HG02943 (cell line): ENCODE results near the gene SCN9A.
"Not testable (repeated sequence)": the region's sequence is repeated elsewhere in the genome, so short reads cannot be mapped to it uniquely, and the experiment has no call there.

ENCODE experiments used
- ATAC-seq: cut with Tn5 transposase; IDR thresholded peaks from one replicate; pipeline ENCODE4 v1.9.1; 2021; ENCODE audit warnings: mild to moderate bottlenecking, low read depth, moderate library complexity; ENCODE audit not compliant: unreplicated experiment

The SCN9A gene

GRCh38 chr2:166338831-166339339, 36.9 kb downstream of the SCN9A start:
- ATAC-seq: no peak

- ATAC-seq: no peak
Measured at GRCh38 chr2:166337932-166338331, 37.8 kb downstream of the SCN9A start.

DNA sequence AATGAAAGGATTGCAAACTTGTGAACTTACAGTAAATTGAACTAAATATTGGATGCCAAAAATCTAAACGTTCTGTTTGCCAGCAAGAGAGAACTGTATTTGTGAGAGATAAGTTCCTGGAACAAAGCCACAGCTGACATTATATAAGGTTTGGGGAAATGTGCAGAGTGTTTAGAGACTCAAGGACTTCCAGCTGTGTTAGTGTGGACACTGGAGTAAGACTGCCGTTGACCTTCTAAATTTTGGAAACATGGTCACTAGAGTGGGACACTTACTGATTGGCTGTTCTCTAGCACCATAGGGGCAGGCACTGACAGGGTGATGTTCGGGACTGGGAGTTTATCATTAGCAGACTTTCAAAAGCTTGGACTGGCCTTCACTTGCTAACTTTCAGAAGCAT, 40.5 kb downstream of the SCN9A start:
- no peak for ATAC-seq

GRCh38 chr2:166334805-166335204, 40.9 kb downstream of the SCN9A start:
- no peak for ATAC-seq

GRCh38 chr2:166333801-166334200, 41.9 kb downstream of the SCN9A start:
- ATAC-seq: no peak

DNA sequence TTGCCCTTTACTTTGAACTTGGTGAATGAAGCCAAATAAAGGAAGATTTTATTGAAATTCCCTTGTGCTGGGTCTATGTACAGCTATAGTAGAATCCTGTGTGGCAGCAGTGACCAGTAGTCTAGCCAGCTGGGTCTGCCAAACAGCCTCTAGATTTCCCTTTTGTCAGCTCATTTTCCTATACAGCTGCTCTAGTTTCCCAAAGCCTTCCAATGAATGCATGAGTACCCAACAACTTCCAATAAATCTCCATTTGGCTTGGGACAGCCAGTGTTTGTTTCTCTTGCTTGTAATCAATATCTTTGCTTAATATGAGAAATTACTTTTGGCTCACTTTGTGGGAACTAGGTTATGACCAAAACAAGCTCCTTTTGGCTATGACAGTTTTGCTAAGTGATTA, 43.6 kb downstream of the SCN9A start:
- ATAC-seq: no peak

DNA sequence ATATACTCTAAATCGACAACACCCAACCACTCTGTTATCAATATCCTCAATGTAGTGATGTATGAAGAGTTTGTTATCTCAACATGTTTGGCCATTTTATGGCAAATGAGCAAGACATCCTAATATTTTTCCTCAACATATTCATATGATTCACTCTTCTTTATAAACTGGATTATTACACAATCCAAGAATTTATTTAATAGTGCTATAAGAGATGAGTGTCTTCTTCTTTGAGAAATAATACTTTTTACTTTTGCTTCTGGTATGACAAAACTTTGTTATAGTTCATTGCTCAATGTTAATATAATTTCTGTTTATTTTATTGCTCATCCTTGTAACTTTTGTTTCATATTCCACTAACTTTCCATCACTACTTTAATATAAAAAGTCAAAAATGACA, 44.3 kb downstream of the SCN9A start:
- no peak for ATAC-seq

GRCh38 chr2:166329465-166329864, 46.3 kb downstream of the SCN9A start:
- ATAC-seq: no peak

DNA sequence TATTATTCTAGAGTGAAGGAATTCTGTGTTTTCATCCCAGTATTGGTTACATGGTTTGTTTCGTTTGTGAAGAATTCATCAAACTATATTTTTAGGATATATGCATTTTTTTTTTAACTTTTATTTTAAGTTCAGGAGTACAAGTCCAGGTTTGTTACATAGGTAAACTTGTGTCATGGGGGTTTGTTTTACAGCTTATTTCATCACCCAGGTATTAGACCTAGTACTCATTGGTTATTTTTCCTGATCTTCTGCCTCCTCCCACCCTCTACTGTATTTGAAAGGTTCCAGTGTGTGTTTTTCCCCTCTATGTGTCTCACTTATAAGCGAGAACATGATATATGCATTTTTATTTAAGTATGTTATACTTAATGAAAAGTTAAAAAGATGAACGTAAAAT, 47.6 kb downstream of the SCN9A start:
- no peak for ATAC-seq

DNA sequence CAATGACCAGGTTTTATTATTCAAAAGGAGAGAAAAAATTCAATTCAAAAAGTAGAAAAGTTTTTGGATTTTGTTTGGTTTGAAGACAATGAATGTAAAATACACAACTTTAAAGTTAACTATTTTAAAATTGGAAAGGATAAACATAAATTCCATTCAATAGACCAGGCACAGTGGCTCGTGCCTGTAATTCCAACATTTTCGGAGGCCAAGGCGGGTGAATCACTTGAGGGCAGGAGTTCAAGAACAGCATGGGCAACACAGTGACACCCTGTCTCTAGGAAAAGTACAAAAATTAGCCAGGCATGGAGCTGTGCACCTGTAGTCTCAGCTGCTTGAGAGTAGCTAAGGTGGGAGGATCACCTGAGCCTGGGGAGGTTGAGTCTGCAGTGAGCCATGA, 54.7 kb downstream of the SCN9A start:
- no peak for ATAC-seq

- no peak for ATAC-seq
Measured at GRCh38 chr2:166314022-166314759, 61.6 kb downstream of the SCN9A start.

DNA sequence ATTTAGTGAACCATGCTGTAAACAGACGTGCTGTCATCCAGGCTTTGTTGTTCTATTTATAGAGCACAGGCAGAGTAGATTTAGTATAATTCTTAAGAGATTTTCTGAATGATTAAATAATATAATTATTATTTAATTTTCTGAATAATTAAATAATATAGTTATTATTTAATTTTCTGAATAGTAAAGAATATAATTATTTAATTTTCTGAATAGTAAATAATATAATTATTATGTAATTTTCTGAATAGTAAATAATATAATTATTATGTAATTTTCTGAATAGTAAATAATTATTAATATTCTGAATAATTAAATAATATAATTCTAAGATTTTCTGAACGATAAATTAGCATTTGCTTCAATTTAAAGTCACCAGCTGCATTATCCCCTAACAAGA, 62.9 kb downstream of the SCN9A start:
- not testable (repeated sequence) for ATAC-seq

DNA sequence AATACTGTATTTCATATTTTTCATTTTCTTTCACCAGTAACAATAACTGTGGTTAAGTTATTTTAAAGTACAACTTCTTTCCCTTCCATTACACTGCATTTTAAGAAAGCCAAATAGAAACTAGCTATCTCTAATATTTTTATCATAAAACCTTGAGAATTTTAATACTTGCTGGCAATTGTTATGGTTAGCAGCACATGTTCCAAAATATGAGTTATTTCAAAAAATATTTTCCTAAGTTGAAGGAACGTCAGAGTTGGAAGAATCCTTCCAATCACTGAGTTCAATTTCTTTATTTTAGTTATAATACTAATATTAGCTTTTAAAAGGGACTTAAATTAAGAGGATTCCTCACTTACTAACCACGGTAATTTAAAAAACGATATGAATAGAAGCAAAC, 68.4 kb downstream of the SCN9A start:
- ATAC-seq: no peak

- no peak for ATAC-seq
Measured at GRCh38 chr2:166304656-166305055, 71.1 kb downstream of the SCN9A start.

- no peak for ATAC-seq
Measured at GRCh38 chr2:166302036-166302435, 73.7 kb downstream of the SCN9A start.

- no peak for ATAC-seq
Measured at GRCh38 chr2:166297951-166298350, 77.8 kb downstream of the SCN9A start.

DNA sequence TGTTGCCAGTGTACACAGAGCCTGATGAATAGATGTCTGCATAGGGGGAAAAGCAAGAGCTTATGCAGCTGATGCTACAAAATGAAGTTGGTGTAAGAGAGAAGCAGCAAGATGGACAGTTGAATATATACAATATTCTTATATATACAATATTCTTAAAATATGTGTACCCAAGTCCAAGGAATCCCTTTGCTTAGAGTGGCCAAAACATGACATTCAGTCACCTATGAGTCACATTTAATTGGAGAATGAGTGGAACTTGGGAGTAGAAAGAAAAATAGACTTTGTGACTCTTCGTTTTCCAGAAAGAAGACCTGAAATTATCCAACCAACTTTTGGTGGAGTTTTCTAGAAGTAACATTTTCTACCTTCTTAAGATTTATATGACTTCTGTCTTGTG, 81.8 kb downstream of the SCN9A start:
- no peak for ATAC-seq

- no peak for ATAC-seq
Measured at GRCh38 chr2:166285215-166285614, 90.5 kb downstream of the SCN9A start.

DNA sequence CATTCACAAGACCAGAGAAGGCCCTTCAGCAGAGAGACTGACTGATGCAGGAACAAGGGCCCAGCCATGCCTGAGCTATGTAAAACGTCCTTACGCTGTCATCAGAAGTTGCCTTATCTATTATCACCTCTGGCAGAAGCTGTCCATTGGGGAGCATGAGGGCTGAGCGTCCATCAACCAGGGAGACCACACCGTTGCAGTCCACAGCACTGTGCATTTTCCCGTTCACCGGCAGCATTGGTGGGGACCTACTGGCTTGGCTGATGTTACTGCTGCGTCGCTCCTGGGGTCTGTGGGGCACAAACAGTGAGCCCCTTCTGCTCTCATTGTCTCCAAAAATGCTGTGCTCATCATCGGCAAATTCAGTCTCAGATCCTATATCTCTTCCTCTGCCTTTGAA, 91.4 kb downstream of the SCN9A start:
- ATAC-seq: no peak

- no peak for ATAC-seq
Measured at GRCh38 chr2:166282154-166282553, 93.6 kb downstream of the SCN9A start.

DNA sequence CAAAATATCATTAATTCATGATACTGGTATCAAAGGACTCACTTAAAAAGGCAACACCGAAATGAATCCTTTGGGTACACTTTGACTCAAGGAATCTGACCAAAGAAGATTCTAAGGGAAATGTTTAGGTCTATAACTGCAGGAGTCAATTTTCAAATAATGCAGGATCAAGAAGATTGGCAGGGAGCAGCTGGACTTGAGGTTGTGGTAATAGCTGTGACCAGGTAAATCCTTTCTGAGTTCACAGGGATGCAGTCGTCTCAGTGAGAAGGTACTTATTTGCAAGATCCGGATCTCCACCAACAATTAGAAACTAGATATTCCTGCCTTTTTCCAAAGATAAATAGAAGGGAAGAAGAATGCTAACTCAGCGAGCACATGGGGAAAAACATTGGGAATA, 96.9 kb downstream of the SCN9A start:
- ATAC-seq: no peak

GRCh38 chr2:166270376-166270775, 105.4 kb downstream of the SCN9A start:
- no peak for ATAC-seq

DNA sequence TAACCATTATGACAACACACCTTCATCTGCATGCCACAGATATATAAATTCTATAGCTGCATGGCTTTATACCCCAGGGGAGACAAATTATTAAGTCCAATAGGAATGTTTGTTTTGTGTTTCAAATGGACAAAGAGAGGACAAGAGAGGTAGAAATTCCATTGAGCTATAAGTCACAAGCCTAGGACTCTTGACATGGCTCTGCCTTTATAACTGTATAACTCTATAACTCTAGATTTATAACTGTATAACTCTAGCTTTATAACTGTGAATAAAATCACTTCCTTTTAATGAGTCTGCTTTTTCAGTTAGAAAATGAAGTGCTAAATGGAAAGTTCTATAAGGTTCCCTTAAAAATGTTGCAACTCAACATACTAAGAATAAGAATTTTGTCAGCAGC, 106.4 kb downstream of the SCN9A start:
- ATAC-seq: no peak
